Activated CD4-positive, alpha-beta memory T cell treated with anti-CD3 and anti-CD28 coated beads for 36 hours (primary cell): ENCODE measurements around the gene TMEM109. TPM values are rescaled to one million over a fixed set of nuclear protein-coding genes. Genes with fewer than 3 reads are reported as not detected.
A peak's percentile ranks its signal among the peaks of the same experiment; 100 is the strongest.

Source experiments
- CTCF ChIA-PET: fragments of 350-600 bp; sonication (Branson Sonifier 250); formaldehyde crosslinking; loops from one replicate; lab custom pipeline; 2021; ENCODE audit warnings: antibody characterized with exemption, inconsistent platforms; lab: Charles Lee
- POLR2A ChIA-PET: fragments of 350-600 bp; sonication (Branson Sonifier 250); formaldehyde crosslinking; loops from one replicate; lab custom pipeline; 2021; ENCODE audit warnings: antibody characterized with exemption; lab: Charles Lee
- DNase-seq: peaks from one replicate; pipeline ENCODE4 v3.0.0-alpha.2; 2020
- H3K27ac Mint-ChIP-seq: one replicate; pipeline ENCODE4 v1.8.0; 2021; ENCODE audit warnings: mixed read lengths
- H3K27me3 Mint-ChIP-seq: one replicate; pipeline ENCODE4 v1.8.0; 2021; ENCODE audit warnings: mixed read lengths
- H3K36me3 Mint-ChIP-seq: one replicate; pipeline ENCODE4 v1.8.0; 2021; ENCODE audit warnings: mixed read lengths
- H3K4me1 Mint-ChIP-seq: one replicate; pipeline ENCODE4 v1.8.0; 2021; ENCODE audit warnings: low read depth, mixed read lengths
- H3K4me3 Mint-ChIP-seq: one replicate; pipeline ENCODE4 v1.8.0; 2021; ENCODE audit warnings: mild to moderate bottlenecking, mixed read lengths
- H3K9me3 Mint-ChIP-seq: one replicate; pipeline ENCODE4 v1.8.0; 2021; ENCODE audit warnings: mixed read lengths
- intact Hi-C: fragments of 100-400 bp; cut with micrococcal nuclease; formaldehyde crosslinking; loops from one replicate; pipeline ENCODE4 v1.15.1; 2023
- total RNA-seq, 2 experiments: library from RNA; stranded (reverse); gene quantifications; one replicate each; pipeline ENCODE4 v1.2.3, GENCODE V29; 2021

TMEM109 gene
- total RNA-seq, 2 experiments from 2014 or later: 101 to 106 TPM

GRCh38 chr11:60887556-60887955 is 26.4 kb upstream of the TMEM109 start:
- intact Hi-C loops: loop anchor here (1.0 kb wide), 1 partner anchor 56 kb away; no protein-coding TSS in a partner anchor
- no peak overlapping the region for H3K4me3 Mint-ChIP-seq
- H3K36me3 Mint-ChIP-seq: peaks cover 40% of the 10 kb centered on the region
- peak; percentile 47 for DNase-seq
- H3K27me3 Mint-ChIP-seq: no peaks in the 10 kb centered on the region
- H3K27ac Mint-ChIP-seq: no peak overlapping the region
- ChIA-PET CTCF (interaction anchor here (0.9 to 2.9 kb wide), 16 partner anchors 9 to 112 kb away, joined by 3 to 100 read pairs (median 6); partner anchors contain the start of gene PRPF19), POLR2A (interaction anchor here (1.2 kb wide), 1 partner anchor 15 kb away, joined by 5 read pairs; no protein-coding TSS in a partner anchor)
- no peaks in the 10 kb centered on the region for H3K4me1 Mint-ChIP-seq
- no peaks in the 10 kb centered on the region for H3K9me3 Mint-ChIP-seq

- no peak overlapping the region for H3K27ac Mint-ChIP-seq
- intact Hi-C loops: no loop called here
- H3K36me3 Mint-ChIP-seq: peaks cover 43% of the 10 kb centered on the region
- H3K4me1 Mint-ChIP-seq: no peaks in the 10 kb centered on the region
- H3K9me3 Mint-ChIP-seq: no peaks in the 10 kb centered on the region
- no peak overlapping the region for H3K4me3 Mint-ChIP-seq
- no peak for DNase-seq
- ChIA-PET CTCF (interaction anchor here (0.7 to 3.6 kb wide), 4 partner anchors 9 to 73 kb away, joined by 3 to 24 read pairs (median 10); no protein-coding TSS in a partner anchor), POLR2A (interaction anchor here (1.3 kb wide), 1 partner anchor 12 kb away, joined by 4 read pairs; no protein-coding TSS in a partner anchor)
- no peaks in the 10 kb centered on the region for H3K27me3 Mint-ChIP-seq
These were observed 24.1 kb upstream of the TMEM109 start for GRCh38 chr11:60889869-60890311.

GRCh38 chr11:60890696-60891095 is 23.3 kb upstream of the TMEM109 start:
- no peak overlapping the region for H3K27ac Mint-ChIP-seq
- no peaks in the 10 kb centered on the region for H3K4me1 Mint-ChIP-seq
- CTCF ChIA-PET: interaction anchor here (0.6 to 3.6 kb wide), 3 partner anchors 9 to 59 kb away, joined by 4 to 24 read pairs (median 4); no protein-coding TSS in a partner anchor
- H3K4me3 Mint-ChIP-seq: no peak overlapping the region
- POLR2A ChIA-PET: interaction anchor here (0.6 kb wide), 1 partner anchor 41 kb away, joined by 3 read pairs; no protein-coding TSS in a partner anchor
- H3K36me3 Mint-ChIP-seq: peaks cover 44% of the 10 kb centered on the region
- intact Hi-C loops: no loop called here
- H3K27me3 Mint-ChIP-seq: no peaks in the 10 kb centered on the region
- DNase-seq: no peak
- no peaks in the 10 kb centered on the region for H3K9me3 Mint-ChIP-seq

DNA sequence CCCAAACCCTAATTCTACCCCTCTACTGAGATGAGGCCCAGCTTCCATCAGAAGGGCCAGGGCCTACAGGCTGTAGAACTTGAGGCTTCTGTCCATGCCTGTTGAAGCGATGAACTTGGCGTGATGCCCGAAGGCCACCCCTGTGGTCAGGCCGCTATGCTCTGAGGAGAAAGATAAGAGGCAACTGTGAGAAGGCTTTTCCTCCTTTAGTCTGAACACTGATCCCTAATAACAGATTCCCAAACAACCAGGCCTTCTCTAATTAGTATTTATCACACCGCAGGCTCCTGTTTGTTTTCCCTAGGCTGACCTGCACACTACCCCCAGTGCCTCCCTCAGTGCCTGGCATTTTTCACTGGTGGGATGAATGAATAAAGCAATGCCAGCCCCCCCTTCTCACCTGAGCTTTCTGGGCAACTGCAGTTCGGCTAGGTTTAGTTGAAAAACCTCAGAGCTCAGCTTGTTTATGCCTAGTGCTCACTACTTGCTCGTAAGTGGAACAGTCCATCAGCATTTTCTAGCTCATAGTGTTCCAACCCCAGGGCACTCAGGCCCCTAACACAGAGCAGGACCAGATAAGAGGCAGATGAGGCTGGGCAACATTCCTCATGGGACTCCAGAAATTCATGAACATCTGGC is 22.7 kb upstream of the TMEM109 start:
- no peaks in the 10 kb centered on the region for H3K4me1 Mint-ChIP-seq
- intact Hi-C loops: no loop called here
- H3K9me3 Mint-ChIP-seq: no peaks in the 10 kb centered on the region
- no peaks in the 10 kb centered on the region for H3K27me3 Mint-ChIP-seq
- POLR2A ChIA-PET: interaction anchor here (0.6 kb wide), 1 partner anchor 41 kb away, joined by 3 read pairs; no protein-coding TSS in a partner anchor
- H3K36me3 Mint-ChIP-seq: peaks cover 45% of the 10 kb centered on the region
- H3K27ac Mint-ChIP-seq: no peak overlapping the region
- DNase-seq: no peak
- H3K4me3 Mint-ChIP-seq: no peak overlapping the region
- CTCF ChIA-PET: interaction anchor here (0.6 to 3.6 kb wide), 3 partner anchors 8 to 60 kb away, joined by 4 to 24 read pairs (median 4); no protein-coding TSS in a partner anchor

- ChIA-PET POLR2A (interaction anchor here (1.0 kb wide), 1 partner anchor 10 kb away, joined by 3 read pairs; the partner anchor contains the start of gene PRPF19), CTCF (interaction anchor here (1.8 to 1.9 kb wide), 2 partner anchors 8 to 65 kb away, joined by 7 to 8 read pairs; no protein-coding TSS in a partner anchor)
- H3K27me3 Mint-ChIP-seq: no peaks in the 10 kb centered on the region
- no peaks in the 10 kb centered on the region for H3K4me1 Mint-ChIP-seq
- H3K36me3 Mint-ChIP-seq: peaks cover 59% of the 10 kb centered on the region
- no peaks in the 10 kb centered on the region for H3K9me3 Mint-ChIP-seq
- no peak overlapping the region for H3K27ac Mint-ChIP-seq
- no peak for DNase-seq
- intact Hi-C loops: loop anchor here (5.0 kb wide), 1 partner anchor 118 kb away; no protein-coding TSS in a partner anchor
- no peak overlapping the region for H3K4me3 Mint-ChIP-seq
These were observed 18.3 kb upstream of the TMEM109 start for GRCh38 chr11:60895687-60896086.

DNA sequence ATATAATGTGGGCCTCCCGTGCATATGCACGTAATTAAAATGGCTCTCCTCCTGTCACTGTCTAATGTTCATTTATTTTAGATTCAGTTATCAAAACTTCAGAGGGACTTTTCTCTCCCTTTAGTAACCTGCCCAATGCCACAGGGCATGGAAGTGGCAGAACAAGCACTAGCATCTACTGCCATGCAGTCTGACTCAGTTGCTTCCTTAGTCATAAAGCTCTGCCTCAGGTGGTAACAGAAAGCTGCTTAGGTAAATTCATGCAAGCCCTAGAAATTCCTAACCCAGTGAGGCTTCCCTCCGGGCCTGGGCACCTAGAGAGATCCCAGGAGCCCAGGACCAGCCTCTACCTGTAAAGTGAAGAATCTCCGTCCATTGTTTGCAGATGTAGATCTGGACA is 16.5 kb upstream of the TMEM109 start:
- ChIA-PET POLR2A (no interaction called here), CTCF (interaction anchor here (1.1 to 11.1 kb wide), 5 partner anchors 10 to 122 kb away, joined by 3 to 117 read pairs (median 3); no protein-coding TSS in a partner anchor)
- H3K27ac Mint-ChIP-seq: no peak overlapping the region
- H3K4me3 Mint-ChIP-seq: no peak overlapping the region
- no peaks in the 10 kb centered on the region for H3K4me1 Mint-ChIP-seq
- intact Hi-C loops: loop anchor here (5.0 kb wide), 1 partner anchor 120 kb away; no protein-coding TSS in a partner anchor
- no peaks in the 10 kb centered on the region for H3K9me3 Mint-ChIP-seq
- peaks cover 68% of the 10 kb centered on the region for H3K36me3 Mint-ChIP-seq
- no peak for DNase-seq
- no peaks in the 10 kb centered on the region for H3K27me3 Mint-ChIP-seq

GRCh38 chr11:60899046-60899936 is 14.7 kb upstream of the TMEM109 start:
- POLR2A ChIA-PET: no interaction called here
- DNase-seq: no peak
- Mint-ChIP-seq H3K27me3 (no peaks in the 10 kb centered on the region), H3K27ac (no peak overlapping the region), H3K36me3 (peaks cover 69% of the 10 kb centered on the region), H3K4me1 (peaks cover 11% of the 10 kb centered on the region), H3K4me3 (no peak overlapping the region), H3K9me3 (no peaks in the 10 kb centered on the region)
- CTCF ChIA-PET: interaction anchor here (0.6 to 11.1 kb wide), 33 partner anchors 8 to 504 kb away, joined by 3 to 117 read pairs (median 4); partner anchors contain the start of genes CCDC86 and TMEM109
- intact Hi-C loops: loop anchor here (1.0 to 5.0 kb wide), 2 partner anchors 68 to 122 kb away; no protein-coding TSS in a partner anchor

- H3K27ac Mint-ChIP-seq: no peak overlapping the region
- ChIA-PET CTCF (interaction anchor here (0.6 to 11.1 kb wide), 25 partner anchors 9 to 504 kb away, joined by 3 to 117 read pairs (median 4); partner anchors contain the start of genes CCDC86 and TMEM109), POLR2A (no interaction called here)
- no peaks in the 10 kb centered on the region for H3K27me3 Mint-ChIP-seq
- H3K4me3 Mint-ChIP-seq: no peak overlapping the region
- intact Hi-C loops: loop anchor here (1.0 to 5.0 kb wide), 2 partner anchors 69 to 123 kb away; no protein-coding TSS in a partner anchor
- H3K36me3 Mint-ChIP-seq: peaks cover 68% of the 10 kb centered on the region
- H3K9me3 Mint-ChIP-seq: no peaks in the 10 kb centered on the region
- DNase-seq: no peak
- H3K4me1 Mint-ChIP-seq: peaks cover 17% of the 10 kb centered on the region
These were observed 14.0 kb upstream of the TMEM109 start for GRCh38 chr11:60899977-60900376.

- no peak overlapping the region for H3K4me3 Mint-ChIP-seq
These were observed 13.1 kb upstream of the TMEM109 start for GRCh38 chr11:60900673-60901404.

DNA sequence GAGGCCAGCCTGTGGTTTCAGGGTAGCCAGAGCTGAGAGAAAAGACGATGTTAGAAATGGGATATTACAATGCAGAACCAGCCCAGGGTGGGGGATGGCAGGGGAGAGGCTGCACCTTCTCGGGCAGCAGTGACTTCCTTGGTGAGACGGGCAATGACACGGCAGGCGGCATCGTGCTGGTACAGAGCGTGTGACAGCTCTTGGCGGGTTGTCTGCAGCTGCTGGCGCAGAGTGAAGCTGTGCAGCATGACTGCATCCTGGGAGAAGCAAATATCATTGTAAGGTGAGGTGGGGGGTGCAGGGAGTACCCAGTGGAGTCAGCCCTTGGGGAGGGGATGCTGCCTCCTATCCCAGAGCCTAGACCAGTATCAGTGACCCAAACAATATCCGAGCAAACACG is 11.3 kb upstream of the TMEM109 start:
- DNase-seq: no peak
- Mint-ChIP-seq H3K4me3 (no peak overlapping the region), H3K9me3 (no peaks in the 10 kb centered on the region), H3K27ac (no peak overlapping the region), H3K4me1 (peaks cover 30% of the 10 kb centered on the region), H3K27me3 (no peaks in the 10 kb centered on the region), H3K36me3 (peaks cover 47% of the 10 kb centered on the region)
- POLR2A ChIA-PET: interaction anchor here (1.1 kb wide), 2 partner anchors 12 to 65 kb away, joined by 3 read pairs; no protein-coding TSS in a partner anchor
- intact Hi-C loops: no loop called here
- CTCF ChIA-PET: interaction anchor here (1.0 to 11.1 kb wide), 3 partner anchors 12 to 82 kb away, joined by 3 to 117 read pairs (median 86); partner anchors contain the start of gene TMEM109

More at GRCh38 chr11:60900673-60901404, 13.1 kb upstream of the TMEM109 start:
- DNase-seq: no peak
- no peaks in the 10 kb centered on the region for H3K9me3 Mint-ChIP-seq
- H3K27me3 Mint-ChIP-seq: no peaks in the 10 kb centered on the region
- H3K27ac Mint-ChIP-seq: no peak overlapping the region
- CTCF ChIA-PET: interaction anchor here (1.0 to 11.1 kb wide), 9 partner anchors 13 to 287 kb away, joined by 3 to 117 read pairs (median 6); partner anchors contain the start of gene TMEM109
- H3K36me3 Mint-ChIP-seq: peaks cover 61% of the 10 kb centered on the region
- POLR2A ChIA-PET: interaction anchor here (1.5 kb wide), 1 partner anchor 11 kb away, joined by 4 read pairs; no protein-coding TSS in a partner anchor
- peaks cover 24% of the 10 kb centered on the region for H3K4me1 Mint-ChIP-seq
- intact Hi-C loops: no loop called here
